Keratinocyte (primary cell): ENCODE results near the gene ADRB2. TPM values are rescaled to one million over a fixed set of nuclear protein-coding genes. Genes with fewer than 3 reads are reported as not detected.

Experiments
- DNase-seq: peaks from one replicate; pipeline ENCODE4 v3.0.0-alpha.2; 2011; ENCODE audit warnings: low read depth, missing footprints, low spot score
- FAIRE-seq: peaks from 2 replicates; lab custom pipeline; 2011; peaks lifted over from hg19 to GRCh38; lab: Jason Lieb, UNC
- H2AFZ ChIP-seq: 2 replicates; pipeline ENCODE4 v1.6.0; 2012; ENCODE audit warnings: low read length, control low read depth, inconsistent platforms; ENCODE audit not compliant: control insufficient read depth
- H3K27ac ChIP-seq: 2 replicates; pipeline ENCODE4 v1.5.1; 2011; ENCODE audit warnings: low read length; ENCODE audit not compliant: control insufficient read depth, insufficient read depth
- H3K27me3 ChIP-seq: 3 replicates; pipeline ENCODE4 v1.6.0; 2011; ENCODE audit warnings: low read length; ENCODE audit not compliant: control insufficient read depth, insufficient read depth; ENCODE audit errors: extremely low read depth
- H3K36me3 ChIP-seq, 2 experiments: 2 replicates in 1 of 2; 3 replicates in 1 of 2; pipeline ENCODE4 v1.5.1; 2011; ENCODE audit warnings: low read length in 2 of 2, mild to moderate bottlenecking in 1 of 2; ENCODE audit not compliant: control insufficient read depth in 2 of 2, insufficient read depth in 2 of 2; ENCODE audit errors: extremely low read depth in 1 of 2
- H3K4me1 ChIP-seq: 3 replicates; pipeline ENCODE4 v1.5.1; 2011; ENCODE audit warnings: low read length; ENCODE audit not compliant: control insufficient read depth, insufficient read depth; ENCODE audit errors: extremely low read depth
- H3K4me2 ChIP-seq: 3 replicates; pipeline ENCODE4 v1.6.0; 2011; ENCODE audit warnings: low read depth, low read length; ENCODE audit not compliant: control insufficient read depth, insufficient read depth; ENCODE audit errors: extremely low read depth
- H3K4me3 ChIP-seq, 3 experiments: fragments of 200-600 bp in 1 of 3; sonication (generic) in 1 of 3; 2 replicates in 2 of 3; 3 replicates in 1 of 3; pipeline ENCODE4 v1.5.1; 2011 to 2016; ENCODE audit warnings: low read length in 3 of 3, mild to moderate bottlenecking in 3 of 3, control low read depth in 2 of 3, inconsistent platforms in 1 of 3, low read depth in 1 of 3, mixed read lengths in 1 of 3, mixed run types in 1 of 3, moderate library complexity in 1 of 3; ENCODE audit not compliant: control insufficient read depth in 2 of 3, insufficient read depth in 2 of 3; ENCODE audit errors: extremely low read depth in 1 of 3
- H3K79me2 ChIP-seq: 2 replicates; pipeline ENCODE4 v1.6.0; 2012; ENCODE audit warnings: low read length; ENCODE audit not compliant: control insufficient read depth, insufficient read depth
- H3K9ac ChIP-seq: 3 replicates; pipeline ENCODE4 v1.6.0; 2011; ENCODE audit warnings: low read length; ENCODE audit not compliant: control insufficient read depth, insufficient read depth; ENCODE audit errors: extremely low read depth
- H3K9me1 ChIP-seq: 3 replicates; pipeline ENCODE4 v1.6.0; 2011; ENCODE audit warnings: low read length; ENCODE audit not compliant: control insufficient read depth, insufficient read depth; ENCODE audit errors: extremely low read depth
- H3K9me3 ChIP-seq: 2 replicates; pipeline ENCODE4 v1.5.1; 2012; ENCODE audit warnings: low read depth, low read length; ENCODE audit not compliant: control insufficient read depth
- H4K20me1 ChIP-seq: 3 replicates; pipeline ENCODE4 v1.6.0; 2011; ENCODE audit warnings: low read length; ENCODE audit not compliant: control insufficient read depth, insufficient read depth; ENCODE audit errors: extremely low read depth
- EZH2 ChIP-seq: IDR thresholded peaks from one replicate; pipeline ENCODE4 v1.6.1; 2012; ENCODE audit warnings: inconsistent platforms, mild to moderate bottlenecking, low read length, moderate library complexity
- dilution Hi-C: fragments of 300-500 bp; cut with MboI; formaldehyde crosslinking; loops from one replicate; pipeline ENCODE4 v1.7.0; 2020; ENCODE audit warnings: low sequenced_read_pairs; ENCODE audit not compliant: extremely low pct_ligation_motif_present
- polyA plus RNA-seq, 5 experiments: library from polyadenylated mRNA; depleted of rRNA in 3 of 5; stranded (reverse) in 3 of 5; stranded (forward) in 1 of 5; unstranded in 1 of 5; fragments of >200 nt; gene quantifications; 1 replicate in 1 of 5; 2 replicates in 3 of 5; 3 replicates in 1 of 5; pipeline versions ENCODE4 v1.2.1 to v1.2.3, GENCODE V29; 2011 to 2012; ENCODE audit warnings: missing spikeins in 2 of 5, low read depth in 1 of 5, low replicate concordance in 1 of 5
- TF ChIP-seq, protein P1 (sequence below), 3 experiments: IDR thresholded peaks in 1 of 3; conservative IDR thresholded peaks in 1 of 3; optimal IDR thresholded peaks in 1 of 3; 2 replicates in 2 of 3; 3 replicates in 1 of 3; pipeline versions ENCODE3 to v1.5.1; 2011; ENCODE audit warnings: low read length in 3 of 3, mild to moderate bottlenecking in 3 of 3, moderate library complexity in 2 of 3, control low read depth in 1 of 3, inconsistent platforms in 1 of 3; ENCODE audit not compliant: insufficient read depth in 2 of 3; ENCODE audit errors: extremely low read depth in 1 of 3

ADRB2 gene
- polyA plus RNA-seq, 1 donor (not counting 4 experiments of a cell fraction or from before 2014, with no cell fraction given): 39.7 TPM

GRCh38 chr5:148861696-148862095, 35.3 kb downstream of the ADRB2 start:
- Histone ChIP-seq H3K4me3 (no peak overlapping the region), H4K20me1 (no peaks in the 10 kb centered on the region), H3K27ac (no peak overlapping the region), H3K79me2 (peaks cover 3% of the 10 kb centered on the region), H3K9me1 (no peaks in the 10 kb centered on the region), H3K27me3 (no peaks in the 10 kb centered on the region), H3K9ac (no peak overlapping the region), H3K4me2 (no peak overlapping the region), H3K36me3 (peaks cover 0 to 8% of the 10 kb centered on the region in 2 experiments), H3K9me3 (no peaks in the 10 kb centered on the region), H2AFZ (no peak overlapping the region), H3K4me1 (peaks cover 11% of the 10 kb centered on the region)
- DNase-seq: no peak
- no peak for FAIRE-seq
- TF ChIP-seq, protein P1, sequence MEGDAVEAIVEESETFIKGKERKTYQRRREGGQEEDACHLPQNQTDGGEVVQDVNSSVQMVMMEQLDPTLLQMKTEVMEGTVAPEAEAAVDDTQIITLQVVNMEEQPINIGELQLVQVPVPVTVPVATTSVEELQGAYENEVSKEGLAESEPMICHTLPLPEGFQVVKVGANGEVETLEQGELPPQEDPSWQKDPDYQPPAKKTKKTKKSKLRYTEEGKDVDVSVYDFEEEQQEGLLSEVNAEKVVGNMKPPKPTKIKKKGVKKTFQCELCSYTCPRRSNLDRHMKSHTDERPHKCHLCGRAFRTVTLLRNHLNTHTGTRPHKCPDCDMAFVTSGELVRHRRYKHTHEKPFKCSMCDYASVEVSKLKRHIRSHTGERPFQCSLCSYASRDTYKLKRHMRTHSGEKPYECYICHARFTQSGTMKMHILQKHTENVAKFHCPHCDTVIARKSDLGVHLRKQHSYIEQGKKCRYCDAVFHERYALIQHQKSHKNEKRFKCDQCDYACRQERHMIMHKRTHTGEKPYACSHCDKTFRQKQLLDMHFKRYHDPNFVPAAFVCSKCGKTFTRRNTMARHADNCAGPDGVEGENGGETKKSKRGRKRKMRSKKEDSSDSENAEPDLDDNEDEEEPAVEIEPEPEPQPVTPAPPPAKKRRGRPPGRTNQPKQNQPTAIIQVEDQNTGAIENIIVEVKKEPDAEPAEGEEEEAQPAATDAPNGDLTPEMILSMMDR (optimal IDR thresholded peaks at IDR 0.05 in 1 of 3, IDR thresholded peaks at IDR 0.05 in 1 of 3, conservative IDR thresholded peaks at IDR 0.05 in 1 of 3; ENCODE audit: extremely low read depth in 1 of 3, insufficient read depth in 2 of 3, low read length in 3 of 3): no peak
- no peak for TF ChIP-seq EZH2
- dilution Hi-C loops: no loop called here

GRCh38 chr5:148864113-148864841, 37.9 kb downstream of the ADRB2 start:
- H3K27ac ChIP-seq: no peak overlapping the region
- H3K27me3 ChIP-seq: no peaks in the 10 kb centered on the region
- H4K20me1 ChIP-seq: no peaks in the 10 kb centered on the region
- peaks cover 0 to 6% of the 10 kb centered on the region in 2 experiments for H3K36me3 ChIP-seq
- H3K4me2 ChIP-seq: no peak overlapping the region
- peaks cover 15% of the 10 kb centered on the region for H3K4me1 ChIP-seq
- no peak overlapping the region for H2AFZ ChIP-seq
- no peak overlapping the region for H3K4me3 ChIP-seq
- no peak for TF ChIP-seq EZH2
- TF ChIP-seq, protein P1 (optimal IDR thresholded peaks at IDR 0.05 in 1 of 3, IDR thresholded peaks at IDR 0.05 in 1 of 3, conservative IDR thresholded peaks at IDR 0.05 in 1 of 3; ENCODE audit: extremely low read depth in 1 of 3, insufficient read depth in 2 of 3, low read length in 3 of 3): no peak
- H3K79me2 ChIP-seq: peaks cover 3% of the 10 kb centered on the region
- FAIRE-seq (no peak), DNase-seq (no peak)
- H3K9me1 ChIP-seq: no peaks in the 10 kb centered on the region
- H3K9ac ChIP-seq: no peak overlapping the region
- dilution Hi-C loops: no loop called here
- no peaks in the 10 kb centered on the region for H3K9me3 ChIP-seq
